ENCODE measurements around the gene PPARG. TPM values are rescaled to one million over a fixed set of nuclear protein-coding genes. Genes with fewer than 3 reads are reported as not detected.

The PPARG gene
- total and polyA plus RNA-seq, 2 donors (not counting 3 experiments of a cell fraction or from before 2014, with no cell fraction given): 0.15 to 1.3 TPM

DNA sequence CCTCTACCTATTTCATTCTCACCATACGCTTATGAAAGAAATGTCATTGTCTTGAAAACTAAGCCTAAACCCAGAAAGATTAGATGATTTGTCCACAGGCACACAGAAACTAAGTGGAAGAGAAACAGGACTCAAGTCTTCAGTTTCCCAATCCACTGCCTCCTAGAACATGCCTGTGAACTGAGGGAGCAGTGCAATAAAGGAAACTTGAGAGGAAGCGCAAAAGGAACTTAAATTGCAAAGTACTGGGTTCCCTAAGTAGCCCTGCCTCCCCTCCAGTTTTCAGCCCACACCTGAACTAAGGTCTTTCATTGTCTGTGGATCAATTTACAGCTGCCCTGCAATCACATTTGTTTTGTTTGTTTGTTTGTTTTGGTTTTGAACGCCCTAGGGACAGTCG, 138.7 kb downstream of the PPARG start:
- intact Hi-C loops (cut with micrococcal nuclease) (no loop called here), dilution Hi-C loops (cut with MboI; ENCODE audit: extremely low pct_ligation_motif_present, low sequenced_read_pairs) (no loop called here)
- H3K9me3 ChIP-seq (replicated peaks; ENCODE audit: control insufficient read depth, insufficient read depth, low read length): no peaks in the 10 kb centered on the region
- H3K9ac ChIP-seq (replicated peaks; ENCODE audit: extremely low read depth, insufficient read depth, low read length): no peak overlapping the region
- TF ChIP-seq EZH2 (IDR thresholded peaks at IDR 0.05; ENCODE audit: borderline replicate concordance, low read depth, low read length, severe bottlenecking) (no peak), FOS (IDR thresholded peaks at IDR 0.05; ENCODE audit: borderline replicate concordance, insufficient read depth, low read length) (no peak), JUN (IDR thresholded peaks at IDR 0.05; ENCODE audit: borderline replicate concordance, insufficient read depth, insufficient read length, low read depth) (no peak), GATA2 (IDR thresholded peaks at IDR 0.05; ENCODE audit: insufficient read depth, insufficient read length, low read depth, low read length) (no peak), MYC (IDR thresholded peaks at IDR 0.05; ENCODE audit: low read depth, low read length) (no peak), POLR2AphosphoS5 (IDR thresholded peaks at IDR 0.05; ENCODE audit: insufficient read depth, low read depth, low read length) (no peak), POLR2A (IDR thresholded peaks at IDR 0.05; ENCODE audit: low read depth, low read length) (no peak)
- TF ChIP-seq, protein P1, sequence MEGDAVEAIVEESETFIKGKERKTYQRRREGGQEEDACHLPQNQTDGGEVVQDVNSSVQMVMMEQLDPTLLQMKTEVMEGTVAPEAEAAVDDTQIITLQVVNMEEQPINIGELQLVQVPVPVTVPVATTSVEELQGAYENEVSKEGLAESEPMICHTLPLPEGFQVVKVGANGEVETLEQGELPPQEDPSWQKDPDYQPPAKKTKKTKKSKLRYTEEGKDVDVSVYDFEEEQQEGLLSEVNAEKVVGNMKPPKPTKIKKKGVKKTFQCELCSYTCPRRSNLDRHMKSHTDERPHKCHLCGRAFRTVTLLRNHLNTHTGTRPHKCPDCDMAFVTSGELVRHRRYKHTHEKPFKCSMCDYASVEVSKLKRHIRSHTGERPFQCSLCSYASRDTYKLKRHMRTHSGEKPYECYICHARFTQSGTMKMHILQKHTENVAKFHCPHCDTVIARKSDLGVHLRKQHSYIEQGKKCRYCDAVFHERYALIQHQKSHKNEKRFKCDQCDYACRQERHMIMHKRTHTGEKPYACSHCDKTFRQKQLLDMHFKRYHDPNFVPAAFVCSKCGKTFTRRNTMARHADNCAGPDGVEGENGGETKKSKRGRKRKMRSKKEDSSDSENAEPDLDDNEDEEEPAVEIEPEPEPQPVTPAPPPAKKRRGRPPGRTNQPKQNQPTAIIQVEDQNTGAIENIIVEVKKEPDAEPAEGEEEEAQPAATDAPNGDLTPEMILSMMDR (IDR thresholded peaks at IDR 0.05; ENCODE audit: extremely low read depth in 1 of 2, insufficient read depth in 1 of 2, low read depth in 1 of 2, low read length in 2 of 2): no peak
- TF ChIP-seq, protein P2, sequence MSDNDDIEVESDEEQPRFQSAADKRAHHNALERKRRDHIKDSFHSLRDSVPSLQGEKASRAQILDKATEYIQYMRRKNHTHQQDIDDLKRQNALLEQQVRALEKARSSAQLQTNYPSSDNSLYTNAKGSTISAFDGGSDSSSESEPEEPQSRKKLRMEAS (IDR thresholded peaks at IDR 0.05; ENCODE audit: insufficient read depth, insufficient read length): no peak
- no peak overlapping the region for H3K4me3 ChIP-seq (replicated peaks in 1 of 3; ENCODE audit: insufficient read depth in 1 of 3, low read depth in 1 of 3, low read length in 3 of 3)
- ChIA-PET CTCF (no interaction called here), POLR2A (no interaction called here)
- BruUV-seq (replicated peaks): no TSS peak
- no peaks in the 10 kb centered on the region for H4K20me1 ChIP-seq (replicated peaks; ENCODE audit: control insufficient read depth, extremely low read depth, insufficient read depth, low read length)
- H3K27me3 ChIP-seq (ENCODE audit: control insufficient read depth in 2 of 2, insufficient read depth in 2 of 2, low read length in 2 of 2): peaks cover 5 to 27% of the 10 kb centered on the region in 2 experiments
- H3K36me3 ChIP-seq (ENCODE audit: control insufficient read depth in 2 of 2, extremely low read depth in 1 of 2, insufficient read depth in 2 of 2, low read length in 2 of 2): no peaks in the 10 kb centered on the region
- no peak overlapping the region for H3K27ac ChIP-seq (ENCODE audit: insufficient read depth, low read depth, low read length)
- peaks cover 7% of the 10 kb centered on the region for H3K4me1 ChIP-seq (ENCODE audit: control insufficient read depth, extremely low read depth, insufficient read depth, low read length)
- no peaks in the 10 kb centered on the region for H3K9me1 ChIP-seq (replicated peaks; ENCODE audit: control insufficient read depth, extremely low read depth, insufficient read depth, low read length)
- DNase-seq (ENCODE audit: low read depth, low spot score) (no peak), FAIRE-seq (no peak)
- H2AFZ ChIP-seq (ENCODE audit: low read depth, low read length): no peak overlapping the region
- H3K79me2 ChIP-seq (ENCODE audit: control insufficient read depth, insufficient read depth, low read length): no peaks in the 10 kb centered on the region
- H3K4me2 ChIP-seq (ENCODE audit: insufficient read depth, low read length): no peak overlapping the region

All from endothelial cell of umbilical vein (primary cell).